SK-N-SH treated with all-trans-retinoic acid at 6 μM for 48 hours (cell line): Measurements from ENCODE around the gene PANX1.
A peak's percentile ranks its signal among the peaks of the same experiment; 100 is the strongest.

ENCODE experiments used
- ATAC-seq: fragments of 200-7000 bp; cut with Tn5 transposase; 3 replicates; pipeline ENCODE4 v1.9.1; 2020; ENCODE audit warnings: mild to moderate bottlenecking, moderate library complexity
- ARNTL ChIP-seq: fragments of 450-650 bp; formaldehyde crosslinking; IDR thresholded peaks from 2 replicates; pipeline ENCODE4 v1.5.0; 2020; ENCODE audit warnings: low read depth, mild to moderate bottlenecking, moderate library complexity, borderline replicate concordance
- BACH2 ChIP-seq: fragments of 250-450 bp; sonication (Bioruptor Pico); IDR thresholded peaks from 2 replicates; pipeline ENCODE4 v1.9.0; 2021; ENCODE audit warnings: mild to moderate bottlenecking, borderline replicate concordance
- CSDC2 ChIP-seq: fragments of 250-450 bp; sonication (Bioruptor Pico); IDR thresholded peaks from 2 replicates; pipeline ENCODE4 v1.5.0; 2020; ENCODE audit warnings: mild to moderate bottlenecking, moderate library complexity
- ESRRG ChIP-seq: fragments of 250-450 bp; sonication (Bioruptor Pico); IDR thresholded peaks from 2 replicates; pipeline ENCODE4 v1.6.1; 2021; ENCODE audit warnings: mild to moderate bottlenecking
- GLIS3 ChIP-seq: fragments of 250-450 bp; sonication (Bioruptor Pico); IDR thresholded peaks from 2 replicates; pipeline ENCODE4 v1.5.0; 2020; ENCODE audit warnings: mild to moderate bottlenecking, moderate library complexity
- ISL1 ChIP-seq: fragments of 250-450 bp; sonication (Bioruptor Pico); IDR thresholded peaks from 2 replicates; pipeline ENCODE4 v2.1.2; 2022; ENCODE audit warnings: mild to moderate bottlenecking, moderate library complexity
- OSR1 ChIP-seq: fragments of 250-450 bp; sonication (Bioruptor Pico); IDR thresholded peaks from 2 replicates; pipeline ENCODE4 v1.8.0; 2022; ENCODE audit warnings: moderate library complexity, mild to moderate bottlenecking, inconsistent platforms
- PPARA ChIP-seq: fragments of 250-450 bp; sonication (Bioruptor Pico); IDR thresholded peaks from 2 replicates; pipeline ENCODE4 v1.5.0; 2020; ENCODE audit warnings: mild to moderate bottlenecking, borderline replicate concordance
- RARB ChIP-seq: fragments of 250-450 bp; sonication (Bioruptor Pico); IDR thresholded peaks from 2 replicates; pipeline ENCODE4 v1.8.0; 2021; ENCODE audit warnings: mild to moderate bottlenecking, moderate library complexity
- SNAI2 ChIP-seq: fragments of 250-450 bp; sonication (Bioruptor Pico); IDR thresholded peaks from 2 replicates; pipeline ENCODE4 v1.5.0; 2020; ENCODE audit warnings: mild to moderate bottlenecking, moderate library complexity
- TCF4 ChIP-seq: fragments of 250-450 bp; sonication (Bioruptor Pico); IDR thresholded peaks from 2 replicates; pipeline ENCODE4 v1.8.0; 2021; ENCODE audit warnings: mild to moderate bottlenecking, moderate library complexity, borderline replicate concordance
- TOX ChIP-seq: fragments of 250-450 bp; sonication (Bioruptor Pico); IDR thresholded peaks from 2 replicates; pipeline ENCODE4 v1.8.0; 2021; ENCODE audit warnings: mild to moderate bottlenecking, moderate library complexity, borderline replicate concordance
- ZC3H10 ChIP-seq: fragments of 250-450 bp; sonication (Bioruptor Pico); IDR thresholded peaks from 2 replicates; pipeline ENCODE4 v1.5.1; 2021; ENCODE audit warnings: mild to moderate bottlenecking, moderate library complexity
- ZFP3 ChIP-seq: fragments of 250-450 bp; sonication (Bioruptor Pico); IDR thresholded peaks from 2 replicates; pipeline ENCODE4 v1.5.0; 2020; ENCODE audit warnings: mild to moderate bottlenecking, moderate library complexity
- ZFP30 ChIP-seq: fragments of 450-650 bp; formaldehyde crosslinking; IDR thresholded peaks from 2 replicates; pipeline ENCODE4 v1.5.0; 2022; ENCODE audit warnings: mild to moderate bottlenecking, moderate library complexity
- ZNF565 ChIP-seq: fragments of 450-650 bp; formaldehyde crosslinking; conservative IDR thresholded peaks from 2 replicates; pipeline ENCODE4 v1.5.0; 2020; ENCODE audit warnings: low read depth, mild to moderate bottlenecking, moderate library complexity
- ZNF70 ChIP-seq: fragments of 450-650 bp; formaldehyde crosslinking; IDR thresholded peaks from 2 replicates; pipeline ENCODE4 v1.5.0; 2020; ENCODE audit warnings: mild to moderate bottlenecking, moderate library complexity
- ZNF8 ChIP-seq: fragments of 450-650 bp; formaldehyde crosslinking; IDR thresholded peaks from 2 replicates; pipeline ENCODE4 v1.5.0; 2020; ENCODE audit warnings: mild to moderate bottlenecking, moderate library complexity
- TF ChIP-seq, protein P1 (sequence below): fragments of 250-450 bp; sonication (Bioruptor Pico); IDR thresholded peaks from 2 replicates; pipeline ENCODE4 v1.5.1; 2021; ENCODE audit warnings: mild to moderate bottlenecking, moderate library complexity
- TF ChIP-seq, protein P2 (sequence below): fragments of 250-450 bp; sonication (Bioruptor Pico); IDR thresholded peaks from 2 replicates; pipeline ENCODE4 v1.5.0; 2020; ENCODE audit warnings: mild to moderate bottlenecking, moderate library complexity
- TF ChIP-seq, protein P3 (sequence below): fragments of 250-450 bp; sonication (Bioruptor Pico); IDR thresholded peaks from 2 replicates; pipeline ENCODE4 v1.8.0; 2021; ENCODE audit warnings: low read depth, mild to moderate bottlenecking, moderate library complexity, borderline replicate concordance

Gene PANX1

DNA sequence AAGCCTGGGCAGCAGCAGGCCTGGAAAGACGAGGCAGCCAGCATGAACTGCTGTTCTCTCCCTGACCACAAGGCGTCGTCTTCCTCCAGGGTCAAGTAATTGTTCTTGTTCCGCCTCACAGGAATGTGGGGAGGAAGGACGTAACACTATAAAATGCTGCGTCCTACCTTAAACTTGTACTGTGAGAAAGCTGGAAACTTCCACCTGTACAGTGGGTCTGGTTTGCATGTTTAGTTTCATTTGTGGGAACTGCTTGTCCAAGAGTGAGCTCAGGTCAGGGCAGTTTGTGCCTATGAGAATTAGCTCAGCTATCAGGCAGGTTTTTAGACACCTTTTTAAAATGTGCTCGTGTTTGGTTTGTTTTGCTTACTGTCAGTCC, 55.2 kb downstream of the PANX1 start:
- ATAC-seq, result peak; percentile 72

DNA sequence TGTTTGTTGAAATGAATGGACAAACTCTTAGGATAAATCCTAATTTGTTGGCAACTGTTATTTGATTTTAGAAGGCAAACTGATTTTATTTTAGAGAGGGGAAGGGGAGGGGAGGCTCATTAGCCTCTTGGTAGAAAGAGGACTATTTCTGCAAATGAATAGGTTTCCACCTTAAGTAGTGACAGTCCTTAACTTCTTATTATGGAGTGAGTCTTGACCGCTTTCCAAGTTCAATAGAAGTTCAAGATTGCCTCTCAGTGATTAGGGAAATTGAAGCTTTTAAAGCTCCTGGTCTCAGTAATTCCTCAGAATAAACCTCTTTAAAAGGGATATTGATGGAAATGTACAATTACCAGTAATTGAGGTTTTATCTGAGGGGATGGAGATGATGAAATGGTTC, 55.7 kb downstream of the PANX1 start:
- TF ChIP-seq, protein P1, sequence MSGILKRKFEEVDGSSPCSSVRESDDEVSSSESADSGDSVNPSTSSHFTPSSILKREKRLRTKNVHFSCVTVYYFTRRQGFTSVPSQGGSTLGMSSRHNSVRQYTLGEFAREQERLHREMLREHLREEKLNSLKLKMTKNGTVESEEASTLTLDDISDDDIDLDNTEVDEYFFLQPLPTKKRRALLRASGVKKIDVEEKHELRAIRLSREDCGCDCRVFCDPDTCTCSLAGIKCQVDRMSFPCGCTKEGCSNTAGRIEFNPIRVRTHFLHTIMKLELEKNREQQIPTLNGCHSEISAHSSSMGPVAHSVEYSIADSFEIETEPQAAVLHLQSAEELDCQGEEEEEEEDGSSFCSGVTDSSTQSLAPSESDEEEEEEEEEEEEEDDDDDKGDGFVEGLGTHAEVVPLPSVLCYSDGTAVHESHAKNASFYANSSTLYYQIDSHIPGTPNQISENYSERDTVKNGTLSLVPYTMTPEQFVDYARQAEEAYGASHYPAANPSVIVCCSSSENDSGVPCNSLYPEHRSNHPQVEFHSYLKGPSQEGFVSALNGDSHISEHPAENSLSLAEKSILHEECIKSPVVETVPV (CRISPR knock-in tag), result no peak
- TF ChIP-seq ZFP3, result no peak
- no peak for TF ChIP-seq CSDC2 (CRISPR knock-in tag)
- no peak for TF ChIP-seq ZNF565 (CRISPR knock-in tag)
- TF ChIP-seq, protein P2, sequence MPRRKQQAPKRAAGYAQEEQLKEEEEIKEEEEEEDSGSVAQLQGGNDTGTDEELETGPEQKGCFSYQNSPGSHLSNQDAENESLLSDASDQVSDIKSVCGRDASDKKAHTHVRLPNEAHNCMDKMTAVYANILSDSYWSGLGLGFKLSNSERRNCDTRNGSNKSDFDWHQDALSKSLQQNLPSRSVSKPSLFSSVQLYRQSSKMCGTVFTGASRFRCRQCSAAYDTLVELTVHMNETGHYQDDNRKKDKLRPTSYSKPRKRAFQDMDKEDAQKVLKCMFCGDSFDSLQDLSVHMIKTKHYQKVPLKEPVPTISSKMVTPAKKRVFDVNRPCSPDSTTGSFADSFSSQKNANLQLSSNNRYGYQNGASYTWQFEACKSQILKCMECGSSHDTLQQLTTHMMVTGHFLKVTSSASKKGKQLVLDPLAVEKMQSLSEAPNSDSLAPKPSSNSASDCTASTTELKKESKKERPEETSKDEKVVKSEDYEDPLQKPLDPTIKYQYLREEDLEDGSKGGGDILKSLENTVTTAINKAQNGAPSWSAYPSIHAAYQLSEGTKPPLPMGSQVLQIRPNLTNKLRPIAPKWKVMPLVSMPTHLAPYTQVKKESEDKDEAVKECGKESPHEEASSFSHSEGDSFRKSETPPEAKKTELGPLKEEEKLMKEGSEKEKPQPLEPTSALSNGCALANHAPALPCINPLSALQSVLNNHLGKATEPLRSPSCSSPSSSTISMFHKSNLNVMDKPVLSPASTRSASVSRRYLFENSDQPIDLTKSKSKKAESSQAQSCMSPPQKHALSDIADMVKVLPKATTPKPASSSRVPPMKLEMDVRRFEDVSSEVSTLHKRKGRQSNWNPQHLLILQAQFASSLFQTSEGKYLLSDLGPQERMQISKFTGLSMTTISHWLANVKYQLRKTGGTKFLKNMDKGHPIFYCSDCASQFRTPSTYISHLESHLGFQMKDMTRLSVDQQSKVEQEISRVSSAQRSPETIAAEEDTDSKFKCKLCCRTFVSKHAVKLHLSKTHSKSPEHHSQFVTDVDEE, result no peak
- TF ChIP-seq OSR1, result no peak
- no peak for TF ChIP-seq RARB
- no peak for TF ChIP-seq ESRRG (CRISPR knock-in tag)
- no peak for TF ChIP-seq SNAI2 (CRISPR knock-in tag)
- TF ChIP-seq TOX (CRISPR knock-in tag), result no peak
- TF ChIP-seq ISL1 (CRISPR knock-in tag), result no peak
- ATAC-seq, result no peak

More for the DNA sequence above, 55.2 kb downstream of the PANX1 start:
- TF ChIP-seq PPARA (CRISPR knock-in tag), result no peak
- no peak for TF ChIP-seq ZFP3
- no peak for TF ChIP-seq ARNTL (CRISPR knock-in tag)
- TF ChIP-seq SNAI2 (CRISPR knock-in tag), result no peak
- TF ChIP-seq ZNF70 (CRISPR knock-in tag), result no peak
- no peak for TF ChIP-seq GLIS3

DNA sequence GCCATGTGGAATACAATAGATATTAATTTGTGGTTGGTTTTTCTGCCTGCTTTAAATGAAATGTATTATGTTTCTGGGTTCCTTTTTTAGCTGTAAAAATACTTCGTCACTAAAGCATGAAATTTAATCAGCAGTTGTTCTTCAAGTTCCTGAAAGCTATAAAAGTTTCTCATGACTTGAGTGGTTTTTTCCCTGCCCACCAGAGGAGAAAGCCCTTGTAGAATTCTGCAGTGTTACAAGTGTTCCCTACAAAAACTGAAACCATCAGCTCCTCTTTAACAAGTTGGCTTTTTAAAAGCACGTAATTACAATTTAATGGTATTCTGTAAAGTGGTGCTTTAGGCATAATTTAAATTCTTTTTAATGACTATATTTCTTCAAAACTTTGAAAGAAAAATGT, 56.2 kb downstream of the PANX1 start:
- TF ChIP-seq BACH2 (CRISPR knock-in tag), result no peak
- TF ChIP-seq ZC3H10 (CRISPR knock-in tag), result no peak
- TF ChIP-seq ZNF8 (CRISPR knock-in tag), result no peak
- no peak for TF ChIP-seq ARNTL (CRISPR knock-in tag)
- TF ChIP-seq, protein P1 (CRISPR knock-in tag), result no peak
- no peak for TF ChIP-seq SNAI2 (CRISPR knock-in tag)
- TF ChIP-seq, protein P3, sequence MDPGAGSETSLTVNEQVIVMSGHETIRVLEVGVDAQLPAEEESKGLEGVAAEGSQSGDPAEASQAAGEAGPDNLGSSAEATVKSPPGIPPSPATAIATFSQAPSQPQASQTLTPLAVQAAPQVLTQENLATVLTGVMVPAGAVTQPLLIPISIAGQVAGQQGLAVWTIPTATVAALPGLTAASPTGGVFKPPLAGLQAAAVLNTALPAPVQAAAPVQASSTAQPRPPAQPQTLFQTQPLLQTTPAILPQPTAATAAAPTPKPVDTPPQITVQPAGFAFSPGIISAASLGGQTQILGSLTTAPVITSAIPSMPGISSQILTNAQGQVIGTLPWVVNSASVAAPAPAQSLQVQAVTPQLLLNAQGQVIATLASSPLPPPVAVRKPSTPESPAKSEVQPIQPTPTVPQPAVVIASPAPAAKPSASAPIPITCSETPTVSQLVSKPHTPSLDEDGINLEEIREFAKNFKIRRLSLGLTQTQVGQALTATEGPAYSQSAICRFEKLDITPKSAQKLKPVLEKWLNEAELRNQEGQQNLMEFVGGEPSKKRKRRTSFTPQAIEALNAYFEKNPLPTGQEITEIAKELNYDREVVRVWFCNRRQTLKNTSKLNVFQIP (CRISPR knock-in tag), result no peak
- TF ChIP-seq, protein P2, result no peak
- TF ChIP-seq TOX (CRISPR knock-in tag), result no peak
- no peak for TF ChIP-seq GLIS3
- no peak for TF ChIP-seq ZFP30 (CRISPR knock-in tag)
- no peak for TF ChIP-seq TCF4 (CRISPR knock-in tag)
- no peak for TF ChIP-seq ISL1 (CRISPR knock-in tag)
- ATAC-seq, result no peak
